Measurements from ENCODE around the gene IRF7. TPM values are rescaled to one million over a fixed set of nuclear protein-coding genes. Genes with fewer than 3 reads are reported as not detected.

The IRF7 gene
- total RNA-seq, 4 donors from 2014 or later, result 40.4 to 122 (median 49.9) TPM

GRCh38 chr11:573146-573759 lies 42.5 kb downstream of the IRF7 start:
- Histone ChIP-seq H3K4me1 (peaks cover 28 to 40% (median 35%) of the 10 kb centered on the region in 4 donors), H3K9me3 (no peaks in the 10 kb centered on the region), H3K27ac (no peak overlapping the region), H3K36me3 (no peaks in the 10 kb centered on the region), H3K27me3 (peaks cover 12% of the 10 kb centered on the region), H3K4me3 (no peak overlapping the region)
- intact Hi-C loops (cut with DNase I; ENCODE audit: low total_unique reads) (no loop called here), in situ Hi-C loops (cut with MboI; ENCODE audit: low pct_ligation_motif_present in 1 of 4, low pct_unique_long_range_greater_than_20kb in 1 of 4, low sequenced_read_pairs in 3 of 4) (no loop called here)
- no peak for DNase-seq
- 88 to 100% methylated on average over 2 to 16 of the region's 16 CpGs for WGBS, 2 donors (ENCODE audit: low coverage in 1 of 2)
- TF ChIP-seq POLR2A (IDR thresholded peaks at IDR 0.05) (no peak), EP300 (IDR thresholded peaks at IDR 0.05; ENCODE audit: low read depth) (no peak), POLR2AphosphoS5 (IDR thresholded peaks at IDR 0.05) (no peak)
- TF ChIP-seq, protein P1, sequence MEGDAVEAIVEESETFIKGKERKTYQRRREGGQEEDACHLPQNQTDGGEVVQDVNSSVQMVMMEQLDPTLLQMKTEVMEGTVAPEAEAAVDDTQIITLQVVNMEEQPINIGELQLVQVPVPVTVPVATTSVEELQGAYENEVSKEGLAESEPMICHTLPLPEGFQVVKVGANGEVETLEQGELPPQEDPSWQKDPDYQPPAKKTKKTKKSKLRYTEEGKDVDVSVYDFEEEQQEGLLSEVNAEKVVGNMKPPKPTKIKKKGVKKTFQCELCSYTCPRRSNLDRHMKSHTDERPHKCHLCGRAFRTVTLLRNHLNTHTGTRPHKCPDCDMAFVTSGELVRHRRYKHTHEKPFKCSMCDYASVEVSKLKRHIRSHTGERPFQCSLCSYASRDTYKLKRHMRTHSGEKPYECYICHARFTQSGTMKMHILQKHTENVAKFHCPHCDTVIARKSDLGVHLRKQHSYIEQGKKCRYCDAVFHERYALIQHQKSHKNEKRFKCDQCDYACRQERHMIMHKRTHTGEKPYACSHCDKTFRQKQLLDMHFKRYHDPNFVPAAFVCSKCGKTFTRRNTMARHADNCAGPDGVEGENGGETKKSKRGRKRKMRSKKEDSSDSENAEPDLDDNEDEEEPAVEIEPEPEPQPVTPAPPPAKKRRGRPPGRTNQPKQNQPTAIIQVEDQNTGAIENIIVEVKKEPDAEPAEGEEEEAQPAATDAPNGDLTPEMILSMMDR (IDR thresholded peaks at IDR 0.05), result no peak

DNA sequence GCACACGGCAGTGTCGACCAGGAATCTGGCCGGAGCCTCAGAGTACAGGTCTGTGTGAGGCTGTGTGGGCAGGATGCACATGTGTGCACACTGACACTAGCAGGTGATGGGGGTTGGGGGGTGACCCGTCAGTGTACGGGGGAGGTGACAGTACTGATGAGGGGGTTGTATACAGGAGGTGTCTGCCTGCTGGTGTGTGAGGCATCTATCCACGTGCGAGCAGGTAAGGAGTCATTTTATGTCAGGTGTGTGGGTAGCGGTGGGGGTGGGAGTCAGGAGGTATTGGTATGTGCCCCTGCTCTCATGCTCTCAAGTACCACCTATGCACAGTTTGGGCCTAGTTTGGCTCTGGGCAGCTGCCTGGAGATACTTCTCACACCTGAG lies 44.0 kb downstream of the IRF7 start:
- Histone ChIP-seq H3K36me3 (no peaks in the 10 kb centered on the region), H3K27ac (no peak overlapping the region), H3K4me3 (no peak overlapping the region), H3K9me3 (no peaks in the 10 kb centered on the region), H3K27me3 (peaks cover 12% of the 10 kb centered on the region), H3K4me1 (peaks cover 15 to 35% (median 33%) of the 10 kb centered on the region in 4 donors)
- intact Hi-C loops (cut with DNase I; ENCODE audit: low total_unique reads), result no loop called here
- TF ChIP-seq POLR2AphosphoS5 (IDR thresholded peaks at IDR 0.05), result no peak
- TF ChIP-seq, protein P1 (IDR thresholded peaks at IDR 0.05), result no peak
- TF ChIP-seq EP300 (IDR thresholded peaks at IDR 0.05; ENCODE audit: low read depth), result no peak
- TF ChIP-seq POLR2A (IDR thresholded peaks at IDR 0.05), result no peak
- no peak for DNase-seq
- in situ Hi-C loops (cut with MboI; ENCODE audit: low pct_ligation_motif_present in 1 of 4, low pct_unique_long_range_greater_than_20kb in 1 of 4, low sequenced_read_pairs in 3 of 4), result no loop called here
- WGBS, 2 donors (ENCODE audit: low coverage in 1 of 2), result 74% methylated on average over 8 of the region's 8 CpGs; no CpG with 5 or more reads in 1 of the 2 donors

DNA sequence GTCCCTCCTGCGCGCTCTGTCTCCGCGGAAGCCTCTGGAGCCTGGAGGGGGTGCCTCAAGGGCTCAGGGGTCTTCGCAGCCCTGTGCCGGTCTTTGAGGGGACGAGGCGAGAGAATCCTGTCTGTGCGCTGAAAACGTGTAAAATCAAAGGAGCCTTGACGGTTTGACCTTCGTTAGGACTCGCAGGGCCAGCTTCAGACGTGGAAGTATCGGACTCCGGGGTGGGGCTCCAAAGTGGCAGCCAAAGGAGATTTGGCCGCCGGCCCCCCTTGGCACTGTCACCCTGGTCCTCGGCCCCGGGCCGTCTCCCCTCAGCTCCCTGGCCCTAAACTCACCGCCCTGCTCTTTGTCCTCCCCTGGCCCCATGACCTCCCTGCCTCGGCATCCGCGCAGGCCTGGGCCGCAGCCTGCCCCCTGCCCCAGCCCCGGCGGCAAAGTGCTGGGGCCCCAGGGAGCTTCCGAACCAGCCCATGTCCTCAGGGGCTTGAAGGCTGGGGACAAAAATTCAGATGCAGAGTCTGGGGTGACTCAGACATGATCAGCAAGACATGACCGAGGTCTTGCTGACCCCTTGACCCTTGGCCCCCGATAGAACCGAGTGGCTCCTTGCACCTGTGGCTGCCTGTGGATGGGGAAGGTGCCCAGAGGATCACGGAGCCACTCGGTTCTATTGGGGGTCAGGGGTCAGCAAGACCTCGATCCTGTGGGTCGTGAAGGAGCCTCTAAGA lies 46.4 kb downstream of the IRF7 start:
- TF ChIP-seq, protein P1 (IDR thresholded peaks at IDR 0.05), result no peak
- peak; percentile 16 for TF ChIP-seq POLR2A (IDR thresholded peaks at IDR 0.05)
- DNase-seq, result no peak
- H3K36me3 ChIP-seq, result no peaks in the 10 kb centered on the region
- no peaks in the 10 kb centered on the region for H3K9me3 ChIP-seq
- in situ Hi-C loops (cut with MboI; ENCODE audit: low pct_ligation_motif_present in 1 of 4, low pct_unique_long_range_greater_than_20kb in 1 of 4, low sequenced_read_pairs in 3 of 4), result no loop called here
- H3K27me3 ChIP-seq, result peaks cover 1% of the 10 kb centered on the region
- intact Hi-C loops (cut with DNase I; ENCODE audit: low total_unique reads), result no loop called here
- H3K27ac ChIP-seq, result peak overlapping the region; percentile 85 to 94 (median 91)
- H3K4me3 ChIP-seq, result peak overlapping the region; percentile 33 to 78 (median 58)
- 37% methylated on average over 36 of the region's 36 CpGs; no CpG with 5 or more reads in 1 of the 2 donors for WGBS, 2 donors (ENCODE audit: low coverage in 1 of 2)
- H3K4me1 ChIP-seq, result peaks cover 8 to 24% (median 20%) of the 10 kb centered on the region in 4 donors

DNA sequence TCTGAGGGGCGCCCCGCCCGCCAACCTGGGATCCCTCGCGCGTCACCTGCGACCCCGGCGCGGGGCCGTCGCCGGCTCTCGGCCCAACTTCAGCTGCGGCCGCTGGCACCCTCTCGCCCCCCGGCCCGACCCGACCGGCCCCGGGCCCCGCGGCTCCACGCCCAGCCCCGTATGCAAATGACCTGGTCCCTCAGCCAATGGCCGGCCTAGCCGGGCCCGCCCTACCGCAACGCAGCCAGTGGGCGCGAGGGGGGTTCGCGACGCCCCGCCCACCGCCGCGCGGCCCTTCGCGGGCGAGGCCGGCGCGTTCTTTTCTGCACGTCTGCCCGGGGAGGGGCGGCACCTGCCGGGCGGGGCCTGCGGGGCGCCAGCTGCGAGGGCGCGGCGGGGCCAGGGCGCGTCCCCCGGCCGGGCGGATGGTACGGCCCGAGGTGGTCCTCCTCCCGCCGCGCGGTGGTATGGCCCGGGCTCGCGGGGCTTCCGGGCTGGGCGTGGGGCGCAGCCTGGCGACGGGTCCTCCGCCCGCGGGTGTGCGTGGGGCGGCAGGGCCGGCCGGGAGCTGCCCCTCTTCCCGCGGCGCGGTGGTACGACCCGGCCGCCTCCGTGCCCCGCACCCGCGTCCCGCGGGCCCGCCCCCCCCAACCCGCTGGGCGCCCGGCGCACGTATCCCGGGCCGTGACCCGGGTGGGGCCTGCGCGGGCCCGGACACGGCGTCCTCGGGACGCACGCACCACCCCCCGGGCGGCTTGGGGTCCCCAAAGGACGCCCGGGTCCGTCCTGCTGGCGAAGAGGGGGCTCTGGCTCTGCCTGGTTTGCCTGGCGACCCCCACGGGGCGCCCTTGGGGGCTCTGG lies 47.2 kb downstream of the IRF7 start:
- DNase-seq, result peak; percentile 95
- Histone ChIP-seq H3K27me3 (no peaks in the 10 kb centered on the region), H3K27ac (peak overlapping the region; percentile 85 to 94 (median 91)), H3K4me3 (peak overlapping the region; percentile 56 to 78 (median 58)), H3K4me1 (peaks cover 7 to 22% (median 19%) of the 10 kb centered on the region in 4 donors), H3K9me3 (no peaks in the 10 kb centered on the region), H3K36me3 (no peaks in the 10 kb centered on the region)
- TF ChIP-seq EP300 (IDR thresholded peaks at IDR 0.05; ENCODE audit: low read depth) (peak; percentile 25), POLR2A (IDR thresholded peaks at IDR 0.05) (peak; percentile 55), POLR2AphosphoS5 (IDR thresholded peaks at IDR 0.05) (peak; percentile 4 to 68 (median 67))
- TF ChIP-seq, protein P1 (IDR thresholded peaks at IDR 0.05), result no peak
- intact Hi-C loops (cut with DNase I; ENCODE audit: low total_unique reads), result no loop called here
- in situ Hi-C loops (cut with MboI; ENCODE audit: low pct_ligation_motif_present in 1 of 4, low pct_unique_long_range_greater_than_20kb in 1 of 4, low sequenced_read_pairs in 3 of 4), result no loop called here
- WGBS, 2 donors (ENCODE audit: low coverage in 1 of 2), result 1% methylated on average over 85 of the region's 123 CpGs; no CpG with 5 or more reads in 1 of the 2 donors

Measured in transverse colon (tissue), 4 donors.